Measurements from ENCODE around the gene ABHD8. TPM values are rescaled to one million over a fixed set of nuclear protein-coding genes. Genes with fewer than 3 reads are reported as not detected.
"Not testable (repeated sequence)": the region's sequence is repeated elsewhere in the genome, so short reads cannot be mapped to it uniquely, and the experiment has no call there.

The ABHD8 gene
- total RNA-seq, 1 donor from 2014 or later: 6.6 TPM

DNA sequence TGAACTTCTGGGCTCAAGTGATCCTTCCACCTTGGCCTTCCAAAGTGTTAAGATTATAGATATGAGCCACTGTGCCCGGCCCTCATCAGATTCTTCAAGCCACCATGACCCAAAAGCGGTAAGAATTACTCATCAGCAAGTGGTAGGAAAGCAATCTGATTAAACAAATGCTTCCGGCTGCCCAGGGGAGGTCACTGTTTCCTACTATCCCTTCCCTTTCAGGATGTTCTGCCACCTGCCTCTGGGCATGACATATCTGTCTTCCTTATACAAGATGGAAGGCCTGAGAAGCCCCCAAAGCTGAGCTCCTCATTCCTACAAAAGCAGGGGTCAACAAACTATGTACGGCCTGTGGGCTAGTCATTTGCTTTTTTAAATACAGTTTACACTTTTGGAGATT is 7.0 kb downstream of the ABHD8 start:
- peak; percentile 30 for TF ChIP-seq CTCF (IDR thresholded peaks at IDR 0.05)
- DNase-seq (ENCODE audit: low spot score): no peak

GRCh38 chr19:17295551-17295950 is 7.7 kb downstream of the ABHD8 start:
- H3K4me1 Mint-ChIP-seq (ENCODE audit: low read depth); H3K9me3 Mint-ChIP-seq (ENCODE audit: low read depth); H3K27ac Mint-ChIP-seq (ENCODE audit: unreplicated experiment); H3K4me3 Mint-ChIP-seq (ENCODE audit: unreplicated experiment); DNase-seq (ENCODE audit: low spot score); H3K36me3 Mint-ChIP-seq (ENCODE audit: low read depth); H3K27me3 Mint-ChIP-seq (ENCODE audit: low read depth): not testable (repeated sequence)

More for the DNA sequence above, 7.0 kb downstream of the ABHD8 start:
- Mint-ChIP-seq H3K4me1 (ENCODE audit: low read depth) (peaks cover 5% of the 10 kb centered on the region), H3K36me3 (ENCODE audit: low read depth) (peaks cover 1% of the 10 kb centered on the region), H3K27ac (ENCODE audit: unreplicated experiment) (no peak overlapping the region), H3K27me3 (ENCODE audit: low read depth) (no peaks in the 10 kb centered on the region), H3K4me3 (ENCODE audit: unreplicated experiment) (no peak overlapping the region), H3K9me3 (ENCODE audit: low read depth) (no peaks in the 10 kb centered on the region)

GRCh38 chr19:17294051-17294891 is 9.0 kb downstream of the ABHD8 start:
- DNase-seq (ENCODE audit: low spot score): no peak
- Mint-ChIP-seq H3K27me3 (ENCODE audit: low read depth) (no peaks in the 10 kb centered on the region), H3K27ac (ENCODE audit: unreplicated experiment) (no peak overlapping the region), H3K36me3 (ENCODE audit: low read depth) (peaks cover 1% of the 10 kb centered on the region), H3K4me1 (ENCODE audit: low read depth) (peaks cover 8% of the 10 kb centered on the region), H3K4me3 (ENCODE audit: unreplicated experiment) (no peak overlapping the region), H3K9me3 (ENCODE audit: low read depth) (no peaks in the 10 kb centered on the region)
- TF ChIP-seq CTCF (IDR thresholded peaks at IDR 0.05): no peak

DNA sequence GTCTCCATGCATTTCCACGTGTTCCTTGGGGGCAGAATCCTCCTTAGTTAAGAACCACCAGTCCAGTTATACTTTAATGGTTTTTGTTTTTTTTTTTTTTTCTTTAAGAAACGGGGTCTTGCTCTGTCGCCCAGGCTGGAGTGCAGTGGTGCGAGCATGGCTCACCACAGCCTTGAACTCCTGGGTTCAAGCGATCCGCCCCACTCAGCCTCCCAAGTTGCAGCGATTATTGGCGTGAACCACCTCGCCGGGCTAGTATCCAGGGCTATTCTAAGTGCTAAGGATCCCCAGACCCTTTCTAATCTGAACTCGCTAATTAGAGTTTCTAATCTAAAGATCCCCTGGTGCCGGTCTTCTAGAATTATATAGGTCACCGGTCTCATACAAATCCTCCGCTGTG is 9.6 kb downstream of the ABHD8 start:
- Mint-ChIP-seq H3K4me1 (ENCODE audit: low read depth) (peaks cover 8% of the 10 kb centered on the region), H3K36me3 (ENCODE audit: low read depth) (peaks cover 1% of the 10 kb centered on the region), H3K27me3 (ENCODE audit: low read depth) (no peaks in the 10 kb centered on the region), H3K4me3 (ENCODE audit: unreplicated experiment) (no peak overlapping the region), H3K27ac (ENCODE audit: unreplicated experiment) (no peak overlapping the region), H3K9me3 (ENCODE audit: low read depth) (no peaks in the 10 kb centered on the region)
- no peak for DNase-seq (ENCODE audit: low spot score)
- TF ChIP-seq CTCF (IDR thresholded peaks at IDR 0.05): no peak

GRCh38 chr19:17292301-17293074 is 10.7 kb downstream of the ABHD8 start:
- peak; percentile 83 for TF ChIP-seq CTCF (IDR thresholded peaks at IDR 0.05)
- no peaks in the 10 kb centered on the region for H3K36me3 Mint-ChIP-seq (ENCODE audit: low read depth)
- DNase-seq (ENCODE audit: low spot score): no peak
- H3K27me3 Mint-ChIP-seq (ENCODE audit: low read depth): no peaks in the 10 kb centered on the region
- no peaks in the 10 kb centered on the region for H3K9me3 Mint-ChIP-seq (ENCODE audit: low read depth)
- peak overlapping the region; percentile 85 for H3K27ac Mint-ChIP-seq (ENCODE audit: unreplicated experiment)
- peaks cover 8% of the 10 kb centered on the region for H3K4me1 Mint-ChIP-seq (ENCODE audit: low read depth)
- H3K4me3 Mint-ChIP-seq (ENCODE audit: unreplicated experiment): peak overlapping the region; percentile 82
